ENCODE data around the gene RAB6B.

Gene RAB6B

DNA sequence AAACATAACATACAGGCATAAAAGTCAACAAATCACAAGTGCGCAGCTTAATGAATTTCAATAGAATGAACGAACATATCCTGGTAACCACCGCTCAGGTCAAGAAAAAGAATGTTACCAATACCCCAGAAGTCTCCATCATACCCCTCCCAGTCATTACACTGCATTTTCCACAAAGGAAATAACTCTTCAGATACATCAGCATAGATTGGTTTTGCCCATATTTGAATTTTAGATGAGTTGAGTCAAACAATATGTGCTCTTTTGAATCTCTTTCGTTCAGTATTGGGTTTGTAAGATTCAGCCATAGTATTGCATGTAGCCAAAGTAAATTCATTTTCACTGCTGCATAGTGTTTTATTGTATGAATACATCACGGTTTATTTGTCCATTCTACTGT lies 6.2 kb upstream of the RAB6B start:
- in situ Hi-C loops (cut with MboI; ENCODE audit: low sequenced_read_pairs), result no loop called here

DNA sequence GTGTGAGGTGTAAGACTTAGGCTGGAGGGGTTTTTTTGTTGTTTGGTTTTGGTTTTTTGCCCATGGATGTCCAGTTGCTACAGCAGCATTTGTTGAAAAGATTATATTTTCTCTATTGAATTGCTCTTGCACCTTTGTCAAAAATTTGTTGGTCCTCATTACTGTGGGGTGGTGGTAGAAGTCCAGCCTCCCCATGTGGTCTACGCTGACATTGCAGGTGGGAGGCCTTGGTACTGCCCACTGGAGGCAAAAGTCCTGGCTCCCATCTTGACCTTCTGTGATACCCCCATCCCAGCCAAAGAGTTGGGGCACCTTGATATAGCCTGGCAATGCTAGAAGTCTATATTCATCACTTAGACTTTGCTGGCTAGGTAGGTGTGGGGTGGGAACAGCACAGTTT lies 5.4 kb upstream of the RAB6B start:
- in situ Hi-C loops (cut with MboI; ENCODE audit: low sequenced_read_pairs), result no loop called here

DNA sequence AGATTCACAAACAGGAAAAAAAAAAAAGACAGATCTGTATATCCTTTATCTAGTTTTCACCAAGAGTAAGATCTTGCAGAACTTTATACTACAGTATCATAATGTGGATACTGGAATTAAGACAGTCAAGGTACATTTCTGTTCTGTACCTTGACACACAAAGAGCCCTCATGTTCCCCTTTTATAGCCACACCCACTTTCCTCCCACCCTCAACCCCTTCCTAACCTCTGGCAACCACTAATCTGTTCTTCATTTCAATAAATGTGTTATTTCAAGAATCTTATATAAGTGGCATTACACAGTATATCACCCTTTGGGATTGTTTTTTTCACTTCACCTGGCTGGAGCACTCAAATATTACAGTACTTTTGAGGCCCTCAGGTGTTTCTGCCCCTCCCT lies 3.6 kb upstream of the RAB6B start:
- in situ Hi-C loops (cut with MboI; ENCODE audit: low sequenced_read_pairs), result no loop called here

DNA sequence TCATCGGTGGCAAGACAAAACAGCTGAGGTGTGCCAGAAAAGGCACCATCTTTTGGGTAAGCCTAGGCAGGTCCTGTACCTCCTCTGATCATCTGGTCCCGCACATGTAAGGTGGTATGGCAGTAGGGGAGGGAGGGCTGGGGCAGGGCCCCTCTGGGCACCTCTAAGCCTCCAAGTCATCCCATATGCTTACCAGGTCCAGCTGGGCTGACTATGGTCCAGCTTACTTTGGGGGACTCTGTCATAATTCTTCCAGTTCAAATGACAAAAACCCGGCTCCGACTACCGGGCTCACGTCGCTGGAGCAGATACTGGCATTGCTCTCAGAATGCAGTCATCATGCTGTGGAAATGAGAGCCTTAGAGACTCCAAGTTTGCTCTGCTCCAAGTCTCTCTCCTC lies 1.9 kb upstream of the RAB6B start:
- in situ Hi-C loops (cut with MboI; ENCODE audit: low sequenced_read_pairs), result no loop called here

DNA sequence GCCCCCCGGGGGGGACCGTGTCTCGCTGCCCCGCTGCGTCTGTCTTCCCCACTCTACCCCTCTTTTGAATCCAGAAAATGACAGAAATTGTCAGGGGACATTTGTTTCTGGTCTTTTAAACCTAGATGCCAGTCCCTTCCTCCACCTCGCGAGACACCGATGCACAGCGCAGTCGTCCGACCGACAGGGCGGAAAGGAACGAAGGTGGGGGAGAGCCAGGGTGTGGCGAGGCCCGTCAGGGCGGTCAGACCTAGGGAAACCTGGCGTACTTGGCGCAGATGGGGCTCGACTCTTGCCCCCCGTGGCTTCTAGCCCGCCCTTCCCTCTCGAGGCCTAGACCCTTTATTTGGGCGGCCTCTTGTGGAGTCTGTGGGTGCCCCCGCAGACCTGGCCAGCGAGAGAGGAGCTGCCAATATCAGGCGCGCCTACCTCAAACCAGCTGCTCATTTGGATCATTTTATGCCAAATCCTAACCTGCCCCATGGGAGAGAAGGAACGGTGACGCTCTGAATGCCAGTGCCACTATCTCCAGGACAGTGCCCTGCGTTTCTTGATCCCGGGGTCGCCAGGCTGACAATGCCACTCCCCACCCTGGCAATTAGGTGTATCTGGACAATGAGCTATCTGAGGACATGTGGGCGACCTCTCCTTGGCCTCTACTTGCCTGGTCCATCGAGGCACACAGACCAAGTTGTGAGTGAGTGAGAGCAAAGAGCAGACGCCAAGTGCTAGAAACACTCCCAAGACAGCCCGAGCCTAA lies 500 bp upstream of the RAB6B start:
- in situ Hi-C loops (cut with MboI; ENCODE audit: low sequenced_read_pairs), result no loop called here

DNA sequence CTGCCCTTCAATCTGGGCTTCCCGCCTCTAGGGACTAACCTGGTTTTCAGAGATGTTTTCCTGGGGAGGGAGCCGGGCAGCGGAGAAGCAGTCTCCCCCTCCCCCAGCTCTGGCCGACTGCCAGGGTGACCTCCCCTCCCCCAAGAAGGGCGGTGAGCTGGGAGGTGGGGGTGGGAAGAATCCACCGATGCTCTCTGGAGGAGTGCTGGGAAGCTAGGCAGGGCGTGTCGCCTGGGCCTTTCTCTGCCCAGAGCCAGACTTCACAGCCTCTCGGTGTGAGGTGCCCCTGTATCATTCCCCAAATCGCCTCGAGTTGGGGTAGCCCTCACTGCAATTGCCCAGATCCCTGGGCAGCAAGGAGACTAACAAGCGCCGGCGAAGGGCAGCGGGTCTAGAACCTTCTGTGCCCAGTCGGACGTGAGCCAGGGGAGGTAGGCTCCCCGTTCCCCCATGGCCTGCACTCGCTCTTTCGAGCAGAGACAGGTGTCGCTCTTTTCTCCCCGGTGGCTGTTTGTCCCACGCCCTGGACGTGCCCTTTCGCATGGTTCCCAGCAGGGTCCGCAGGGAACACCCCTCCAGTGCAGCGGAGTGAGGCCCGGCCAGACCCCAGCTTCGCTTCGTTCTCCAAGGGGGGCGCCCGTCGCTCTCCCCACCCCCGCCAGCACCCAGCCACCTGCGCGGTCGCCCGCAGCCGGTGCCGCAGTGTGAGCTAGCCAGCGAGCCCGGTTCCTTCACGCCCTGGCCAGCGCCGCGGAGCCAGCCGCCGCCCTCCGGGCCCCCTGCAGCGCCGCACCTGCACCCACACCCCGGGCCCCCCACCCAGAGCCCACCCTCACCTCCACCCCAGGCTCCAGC lies 1.1 kb downstream of the RAB6B start:
- in situ Hi-C loops (cut with MboI; ENCODE audit: low sequenced_read_pairs), result no loop called here

DNA sequence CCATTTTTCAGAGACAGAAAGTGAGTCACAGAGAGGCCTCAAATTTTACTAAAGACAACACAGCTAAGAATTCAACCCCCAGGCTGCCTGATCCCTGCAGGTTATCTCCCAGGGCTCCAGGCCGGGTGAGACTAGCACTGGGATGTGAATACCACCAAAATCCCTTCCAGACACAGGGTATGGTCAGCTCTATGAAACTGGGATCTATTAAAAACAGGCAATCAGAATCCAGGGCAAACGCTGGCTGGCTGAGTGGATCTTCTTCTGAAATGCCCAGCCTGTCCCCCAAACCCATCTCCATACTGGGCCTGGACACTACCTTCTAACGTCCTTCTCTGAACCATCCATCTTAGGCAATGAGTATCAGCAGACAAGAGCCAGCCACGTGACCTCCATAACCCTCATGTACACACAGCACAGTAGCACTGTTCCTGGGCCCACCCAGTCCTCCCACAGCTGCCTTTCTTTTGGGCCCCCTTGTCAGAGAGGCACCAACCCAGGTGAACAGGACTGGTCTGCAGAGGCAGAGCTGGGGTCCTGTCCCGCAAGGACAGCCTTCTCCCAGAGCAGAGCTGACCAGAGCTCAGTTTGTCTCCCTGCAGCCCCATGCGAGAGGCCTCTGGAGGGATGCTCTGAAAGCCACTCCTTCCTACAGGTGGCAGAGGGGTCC lies 1.9 kb downstream of the RAB6B start:
- in situ Hi-C loops (cut with MboI; ENCODE audit: low sequenced_read_pairs), result no loop called here

DNA sequence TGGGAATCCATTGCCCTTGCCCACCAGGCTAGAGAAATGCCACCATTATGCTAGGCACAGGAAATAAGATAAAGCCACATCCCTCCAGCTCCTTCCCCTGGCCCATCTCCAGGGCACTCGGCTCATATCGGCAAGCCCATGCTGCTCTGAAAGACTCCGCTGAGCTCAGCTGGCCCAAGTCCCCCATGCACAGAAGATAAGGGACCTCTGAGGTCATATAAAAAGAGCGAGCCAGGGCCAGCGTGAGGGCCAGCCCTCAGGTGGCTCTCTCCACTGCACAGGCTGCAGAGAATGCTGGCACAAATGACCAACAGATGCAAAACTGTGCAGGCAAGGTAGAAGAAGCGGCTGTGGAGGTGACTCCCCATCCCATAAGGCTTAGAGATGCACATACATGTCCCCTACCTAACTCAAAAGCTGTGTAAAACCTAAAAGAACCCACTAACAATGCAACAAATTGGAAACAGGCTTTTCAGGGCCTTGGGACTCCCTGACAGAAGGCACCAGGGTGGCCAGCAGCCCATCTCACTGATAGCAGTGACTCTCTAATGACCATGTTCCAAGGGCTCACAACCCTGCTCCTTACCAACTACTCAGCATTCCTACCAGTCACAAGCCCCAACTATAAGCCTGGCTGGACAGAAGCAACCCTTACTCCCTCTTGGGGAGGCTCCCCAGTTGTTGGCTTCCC lies 3.0 kb downstream of the RAB6B start:
- in situ Hi-C loops (cut with MboI; ENCODE audit: low sequenced_read_pairs), result no loop called here

DNA sequence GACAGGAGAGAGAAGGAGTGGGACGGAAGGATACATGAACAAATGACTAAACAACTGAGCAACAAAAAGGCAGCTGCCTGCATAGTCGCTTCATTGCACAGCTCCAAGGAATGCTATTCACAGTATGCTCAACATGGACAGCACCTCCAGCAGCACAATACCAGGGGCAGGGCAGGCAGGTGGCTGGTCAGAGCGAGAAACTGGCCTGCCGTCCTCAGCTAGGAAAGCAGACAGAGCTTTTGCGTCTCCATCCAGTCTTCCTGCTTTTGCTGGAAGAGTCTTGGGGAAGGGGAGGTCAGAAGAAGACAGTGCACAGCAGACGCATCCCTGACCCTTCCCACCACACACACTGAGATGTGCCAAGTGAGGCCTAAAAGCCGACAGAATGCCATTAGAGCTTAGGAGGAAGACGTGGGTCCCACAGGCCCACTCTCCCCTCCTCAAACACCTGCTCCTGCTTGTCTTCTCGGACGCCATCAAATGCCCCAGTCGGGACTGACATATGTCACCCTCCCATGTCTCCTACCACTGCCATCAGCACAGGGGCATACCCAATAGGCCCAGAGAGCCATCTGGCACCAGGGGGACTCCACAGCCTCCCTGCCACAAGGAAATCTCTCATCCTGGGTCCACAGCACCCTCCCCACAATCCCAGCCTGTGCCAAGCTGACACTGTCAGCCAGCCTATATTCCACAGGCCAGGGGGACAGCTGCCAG lies 3.9 kb downstream of the RAB6B start:
- in situ Hi-C loops (cut with MboI; ENCODE audit: low sequenced_read_pairs), result no loop called here

DNA sequence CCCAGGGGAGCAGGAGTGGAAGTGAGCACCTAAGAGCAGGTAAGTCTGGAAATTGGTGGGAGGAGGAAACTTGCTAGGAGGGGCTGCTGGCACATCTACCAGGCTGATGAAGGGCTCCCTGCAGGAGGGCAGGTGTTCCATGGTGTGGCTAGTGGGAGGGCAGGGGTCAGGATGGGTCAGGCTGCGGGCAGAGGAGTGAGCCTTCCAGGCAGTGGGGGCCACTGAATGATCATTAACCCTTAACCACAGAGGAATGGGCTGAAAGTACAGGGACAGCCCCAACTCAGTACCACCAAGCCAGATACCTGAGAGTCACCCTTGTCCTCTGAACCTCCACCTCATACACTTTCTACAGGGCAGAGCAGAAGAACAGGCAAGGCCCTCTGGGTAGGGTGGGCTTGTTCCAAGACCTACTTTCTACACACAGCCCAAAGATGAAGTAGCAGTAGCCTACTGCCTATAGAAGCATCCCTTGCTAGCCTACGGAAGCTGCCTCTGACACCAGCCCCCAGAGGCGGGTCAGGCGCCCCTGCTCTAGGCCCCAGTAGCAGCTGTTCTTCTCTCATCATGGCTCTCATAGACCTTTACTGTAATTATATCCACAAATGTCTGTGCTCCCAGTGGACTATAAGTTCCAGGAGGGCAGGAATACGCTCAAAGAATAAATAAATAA lies 4.6 kb downstream of the RAB6B start:
- in situ Hi-C loops (cut with MboI; ENCODE audit: low sequenced_read_pairs), result no loop called here

DNA sequence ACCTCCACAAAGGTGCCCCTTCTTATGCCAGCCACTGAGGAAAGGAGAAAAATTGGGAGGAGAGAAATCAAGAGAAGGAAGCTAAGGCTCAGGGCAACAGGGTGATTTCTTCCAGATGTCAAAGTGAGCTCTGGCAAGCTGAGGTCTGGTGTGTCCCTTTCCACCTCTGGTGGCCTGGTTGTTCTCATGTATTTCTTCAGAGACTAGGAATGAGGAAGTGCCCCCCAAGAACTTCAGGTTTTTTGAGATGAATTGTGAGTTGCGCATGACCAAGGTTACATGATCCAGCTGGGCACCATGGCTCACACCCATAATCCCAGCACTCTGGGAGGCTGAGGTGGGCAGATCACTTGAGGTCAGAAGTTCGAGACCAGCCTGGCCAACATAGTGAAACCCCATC lies 5.6 kb downstream of the RAB6B start:
- in situ Hi-C loops (cut with MboI; ENCODE audit: low sequenced_read_pairs), result no loop called here

DNA sequence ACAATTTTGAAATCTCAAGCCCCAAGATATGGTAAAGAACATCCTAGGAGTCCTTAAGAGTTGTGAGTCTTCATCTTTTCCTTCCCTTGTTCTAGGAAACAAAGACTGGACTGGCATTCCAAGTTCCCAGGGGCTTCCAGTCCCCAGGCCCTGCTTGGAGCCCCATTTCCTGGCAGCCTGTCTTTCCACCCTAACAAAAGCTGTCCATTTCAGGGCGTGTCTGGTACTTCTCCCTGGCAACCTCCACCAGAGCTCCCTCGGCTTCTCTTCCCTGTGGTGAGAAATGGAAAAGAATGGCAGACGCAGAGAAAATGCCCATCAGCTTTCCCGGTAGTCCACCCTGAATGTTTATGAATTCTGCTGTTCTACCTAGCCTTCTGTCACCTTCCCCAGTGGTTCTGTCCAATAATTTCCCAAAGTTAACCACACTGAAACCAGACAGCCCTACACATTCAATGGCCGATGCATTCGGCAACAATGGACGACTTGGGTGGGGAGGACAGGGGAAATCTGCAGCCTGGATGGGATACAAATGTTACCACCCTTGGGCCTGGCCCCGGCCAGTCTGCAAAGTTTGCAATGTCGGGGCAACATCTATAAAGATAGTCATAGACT lies 6.8 kb downstream of the RAB6B start:
- in situ Hi-C loops (cut with MboI; ENCODE audit: low sequenced_read_pairs), result no loop called here

DNA sequence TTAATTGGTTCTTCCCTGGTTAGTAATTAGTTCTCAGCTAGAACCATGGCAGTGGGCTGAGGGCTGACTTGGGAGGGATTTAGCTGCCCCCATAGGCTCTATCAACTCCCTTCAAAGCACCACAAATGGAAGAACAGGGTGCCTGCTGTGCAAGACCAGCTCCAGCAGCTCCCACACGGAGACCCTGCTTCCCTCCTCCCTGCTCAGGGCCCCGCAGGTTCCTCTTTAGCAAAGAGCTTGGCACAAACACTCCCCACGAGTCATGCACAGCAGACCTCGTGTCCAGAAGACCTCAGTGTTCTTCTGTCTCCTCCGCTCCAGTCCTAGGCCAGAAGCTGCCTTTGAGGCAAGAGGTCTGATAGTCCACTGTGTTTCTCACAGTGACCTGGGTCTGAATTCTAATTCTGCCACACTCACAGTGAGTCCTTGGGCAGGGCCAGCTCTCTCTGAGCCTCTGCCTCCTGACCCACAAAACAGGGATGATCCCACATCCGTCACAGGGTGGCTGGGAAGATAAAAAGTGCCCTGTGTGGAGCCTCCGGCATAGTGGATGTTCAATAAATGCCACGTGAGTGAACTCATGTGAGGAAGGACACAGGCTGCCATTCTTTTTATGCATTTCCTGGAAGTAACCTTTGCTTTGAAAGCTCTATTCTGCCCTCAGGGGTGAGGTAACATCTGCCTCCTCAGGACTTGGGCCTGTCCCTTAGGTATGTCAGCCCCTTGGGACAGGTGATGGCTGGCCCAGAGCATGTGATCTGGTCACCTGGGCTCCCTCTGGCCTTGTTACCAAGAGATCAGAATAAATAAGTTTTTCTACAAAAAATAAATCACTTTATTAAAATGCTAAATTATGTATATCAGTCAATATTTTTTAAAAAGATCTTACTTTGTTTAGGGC lies 7.6 kb downstream of the RAB6B start:
- in situ Hi-C loops (cut with MboI; ENCODE audit: low sequenced_read_pairs), result no loop called here

DNA sequence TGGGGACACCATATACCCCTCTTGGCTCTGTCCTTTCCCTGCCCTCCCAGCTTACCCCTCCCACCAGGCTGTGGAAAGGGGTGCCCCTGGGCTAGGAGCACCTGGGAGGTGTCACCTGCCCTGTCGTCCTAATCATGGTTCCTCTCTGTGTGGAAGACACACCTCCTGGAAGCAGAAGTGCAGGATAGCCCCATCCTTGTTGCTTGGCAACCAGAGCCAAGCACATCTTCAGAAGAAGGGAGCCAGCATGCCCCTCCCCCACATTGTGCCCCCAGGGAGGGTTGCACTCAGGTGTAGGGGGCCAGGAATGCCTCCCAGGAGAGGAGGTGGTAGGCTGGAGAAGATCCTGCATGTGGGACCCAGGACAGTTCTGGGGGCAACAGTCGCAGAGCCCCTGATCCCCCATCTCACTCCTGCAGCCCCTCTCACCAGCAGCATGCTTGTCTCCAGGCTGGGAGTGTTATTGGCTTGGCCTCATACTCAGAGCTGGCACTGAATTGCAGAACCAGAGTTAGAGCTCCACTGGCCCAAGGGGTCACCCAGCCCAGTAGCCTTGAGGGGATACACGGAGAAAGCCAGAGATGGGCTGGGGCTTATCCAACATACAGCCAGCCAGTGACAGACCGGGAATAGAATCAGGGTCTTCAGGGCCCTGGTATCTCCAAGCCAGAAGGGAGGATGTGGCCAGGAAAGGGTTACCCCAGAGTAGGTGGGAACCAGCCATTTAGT lies 8.4 kb downstream of the RAB6B start:
- in situ Hi-C loops (cut with MboI; ENCODE audit: low sequenced_read_pairs), result no loop called here

DNA sequence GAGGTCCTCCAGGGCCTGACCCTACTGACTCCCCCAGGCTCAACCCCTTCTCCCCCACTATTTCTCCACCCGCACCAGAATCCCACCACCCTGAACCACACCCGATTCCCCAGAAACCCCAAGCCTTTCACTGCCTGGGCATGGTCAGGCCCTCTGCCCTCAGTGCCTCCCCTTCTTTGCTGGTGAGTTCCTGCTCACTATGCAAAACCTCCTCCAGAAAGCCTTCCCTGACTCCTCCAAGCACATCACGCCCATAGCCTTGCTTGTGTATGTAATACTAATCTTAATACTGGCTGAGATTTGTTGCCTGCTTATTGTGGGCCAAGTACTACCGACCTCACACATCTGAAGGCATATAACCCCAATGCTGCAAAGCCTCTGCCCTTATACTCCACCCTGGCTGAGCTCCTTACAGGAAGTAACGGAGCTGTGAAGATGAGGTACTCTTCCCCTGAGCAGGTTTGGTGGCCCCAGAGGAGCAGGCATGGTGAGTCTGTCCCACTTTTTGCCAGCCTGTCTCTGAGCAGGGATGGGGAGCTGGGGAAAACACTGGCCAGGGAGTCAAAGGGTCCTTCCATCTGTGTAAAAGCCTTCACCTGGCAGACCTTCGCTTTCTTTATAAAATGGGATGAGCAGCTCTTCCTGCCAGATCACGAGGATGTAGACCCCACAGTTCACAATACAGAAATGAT lies 9.5 kb downstream of the RAB6B start:
- in situ Hi-C loops (cut with MboI; ENCODE audit: low sequenced_read_pairs), result no loop called here

DNA sequence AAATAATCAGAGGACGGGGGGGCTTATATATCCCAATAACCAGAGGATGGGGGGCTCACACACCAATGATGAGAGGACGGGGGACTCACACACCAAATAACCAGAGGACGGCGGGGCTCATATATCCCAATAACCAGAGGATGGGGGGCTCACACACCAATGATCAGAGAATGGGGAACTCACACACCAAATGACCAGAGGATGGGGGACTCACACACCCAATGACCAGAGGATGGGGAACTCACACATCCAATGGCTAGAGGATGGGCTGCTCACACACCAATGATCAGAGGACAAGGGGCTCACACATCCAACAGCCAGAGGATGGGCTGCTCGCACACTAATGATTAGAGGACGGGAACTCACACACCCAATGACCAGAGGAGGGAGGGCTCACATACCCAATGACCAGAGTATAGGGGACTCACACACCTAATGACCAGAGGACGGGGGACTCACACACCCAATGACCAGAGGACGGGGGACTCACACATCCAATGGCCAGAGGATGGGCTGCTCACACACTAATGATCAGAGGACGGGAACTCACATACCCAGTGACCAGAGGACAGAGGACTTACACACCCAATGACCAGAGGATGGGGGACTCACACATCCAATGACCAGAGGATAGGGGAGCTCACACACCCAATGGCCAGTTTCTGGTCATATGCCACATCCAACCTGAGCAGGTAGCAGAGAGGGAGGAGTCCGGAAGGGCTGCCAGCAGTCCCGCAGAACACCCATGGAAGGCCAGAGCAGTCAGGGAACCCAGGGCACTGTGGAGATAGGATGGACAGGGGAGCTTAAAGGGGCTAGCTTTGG lies 10.6 kb downstream of the RAB6B start:
- in situ Hi-C loops (cut with MboI; ENCODE audit: low sequenced_read_pairs), result no loop called here
